Measurements from ENCODE around the gene ZFAND6. TPM values are rescaled to one million over a fixed set of nuclear protein-coding genes. Genes with fewer than 3 reads are reported as not detected.
"Not testable (repeated sequence)": the region's sequence is repeated elsewhere in the genome, so short reads cannot be mapped to it uniquely, and the experiment has no call there.

The ZFAND6 gene
- total RNA-seq (2014; rRNA removed; shearing (Covaris generic)), result 177 and 184 TPM in 2 replicates

DNA sequence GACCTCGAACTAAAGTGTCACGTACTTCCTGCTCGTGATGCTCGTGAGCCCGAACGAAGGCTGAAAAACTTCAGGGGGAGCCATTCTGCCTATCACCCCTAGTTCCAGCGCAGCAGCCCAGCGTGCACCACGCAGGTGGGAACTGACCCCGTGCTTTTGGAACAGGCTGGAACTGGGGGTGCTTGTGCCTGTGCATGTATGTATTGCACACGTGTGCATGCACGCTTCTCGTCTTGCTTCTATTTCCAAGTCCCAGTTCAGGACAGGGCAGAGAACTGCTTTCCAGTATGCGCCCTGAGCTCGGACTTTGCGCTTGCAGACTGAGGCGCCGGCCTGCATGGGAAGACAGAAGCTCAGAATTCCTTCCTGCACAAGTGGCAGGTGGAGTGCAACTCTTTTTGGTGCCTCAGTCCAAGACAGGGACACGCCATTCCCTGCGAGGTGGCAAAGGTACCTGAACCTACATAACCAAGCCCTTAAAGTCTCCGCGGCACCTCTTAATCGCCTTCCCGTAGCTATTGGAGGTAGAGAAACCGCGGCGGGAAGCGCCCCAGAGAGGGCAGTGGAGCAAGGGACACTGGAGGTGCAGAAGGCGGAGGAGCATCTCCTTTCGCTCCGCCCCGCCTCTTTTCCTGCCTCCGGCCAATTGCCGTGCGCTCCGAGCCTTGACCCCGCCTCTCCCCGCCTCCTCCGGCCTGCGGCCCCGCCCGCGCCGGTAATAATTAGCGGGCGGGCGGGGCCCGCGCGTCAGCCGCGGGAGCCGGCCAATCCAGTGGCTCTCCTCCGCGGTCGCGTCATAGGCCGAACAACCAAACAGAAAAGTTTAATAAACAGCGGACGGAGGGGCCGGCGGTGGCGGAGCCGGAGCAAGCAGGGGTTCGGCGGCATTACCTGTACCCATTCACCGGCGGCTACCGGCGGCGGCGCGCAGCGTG is at the start of gene ZFAND6:
Gene ZFAND6, plus strand, starts transcription at position 826 of the 935 bp plus-strand sequence. CDS start 60,669 bp downstream, outside the sequence.
- peak; percentile 91 for DNase-seq (ENCODE audit: low read depth)

DNA sequence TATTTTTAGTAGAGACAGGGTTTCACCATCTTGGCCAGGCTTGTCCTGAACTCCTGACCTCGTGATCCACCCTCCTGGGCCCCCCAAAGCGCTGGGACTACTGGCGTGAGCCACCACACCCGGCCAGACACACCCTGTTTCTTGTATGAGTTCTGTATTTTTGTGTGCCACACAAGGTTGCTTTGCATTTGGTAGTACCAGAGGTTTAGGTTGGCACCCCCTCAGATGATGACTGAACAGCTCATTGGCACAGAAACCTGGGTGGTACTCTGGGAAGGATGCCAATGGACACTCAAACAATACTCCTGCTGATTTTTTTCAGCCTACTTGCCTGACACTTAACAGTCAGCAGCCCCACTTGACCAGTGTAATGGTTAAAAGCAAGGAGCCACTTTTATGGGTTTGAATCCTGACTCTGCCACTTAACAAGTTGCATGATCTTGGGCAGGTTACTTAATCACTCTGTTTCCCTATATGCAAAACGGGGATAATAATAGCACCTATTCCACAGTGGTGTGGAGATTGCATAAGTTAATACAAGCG is 49.3 kb upstream of the ZFAND6 start:
- peak; percentile 75 for DNase-seq (ENCODE audit: low read depth)

DNA sequence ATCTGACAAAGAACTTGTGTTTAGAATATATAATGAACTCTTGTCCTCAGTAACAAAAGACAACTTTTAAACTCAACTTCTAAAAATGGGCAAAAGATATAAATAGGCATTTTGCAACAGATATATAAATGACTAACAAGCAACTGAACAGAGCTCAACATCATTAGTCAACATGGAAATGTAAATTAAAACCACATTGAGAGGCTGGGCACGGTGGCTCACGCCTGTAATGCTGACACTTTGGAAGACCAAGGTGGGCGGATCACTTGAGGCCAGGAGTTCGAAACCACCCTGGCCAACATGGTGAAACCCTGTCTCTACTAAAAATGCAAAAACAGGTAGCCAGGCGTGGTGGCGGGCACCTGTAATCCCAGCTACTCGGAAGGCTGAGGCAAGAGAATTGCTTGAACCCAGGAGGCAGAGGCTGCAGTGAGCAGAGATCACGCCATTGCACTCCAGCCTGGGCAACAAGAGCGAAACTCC is 48.4 kb upstream of the ZFAND6 start:
- peak; percentile 82 for DNase-seq (ENCODE audit: low read depth)

DNA sequence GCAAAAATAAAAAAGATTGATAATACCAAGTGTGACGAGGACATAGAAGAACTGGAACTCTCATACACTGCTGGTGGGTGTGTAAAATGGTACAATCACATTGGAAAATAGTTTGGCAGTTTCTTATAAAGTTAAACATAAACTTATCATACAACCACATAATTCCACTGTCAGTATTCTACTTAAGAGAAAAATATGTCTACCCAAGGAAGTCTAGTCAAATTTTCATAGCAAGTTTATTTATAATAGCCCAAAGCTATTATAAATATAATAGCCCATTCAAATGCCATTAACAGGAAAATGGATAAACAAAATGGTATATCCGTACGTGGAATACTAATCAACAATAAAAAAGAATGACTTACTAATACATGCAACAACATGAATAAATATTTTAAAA is 47.9 kb upstream of the ZFAND6 start:
- DNase-seq (ENCODE audit: low read depth), result no peak

DNA sequence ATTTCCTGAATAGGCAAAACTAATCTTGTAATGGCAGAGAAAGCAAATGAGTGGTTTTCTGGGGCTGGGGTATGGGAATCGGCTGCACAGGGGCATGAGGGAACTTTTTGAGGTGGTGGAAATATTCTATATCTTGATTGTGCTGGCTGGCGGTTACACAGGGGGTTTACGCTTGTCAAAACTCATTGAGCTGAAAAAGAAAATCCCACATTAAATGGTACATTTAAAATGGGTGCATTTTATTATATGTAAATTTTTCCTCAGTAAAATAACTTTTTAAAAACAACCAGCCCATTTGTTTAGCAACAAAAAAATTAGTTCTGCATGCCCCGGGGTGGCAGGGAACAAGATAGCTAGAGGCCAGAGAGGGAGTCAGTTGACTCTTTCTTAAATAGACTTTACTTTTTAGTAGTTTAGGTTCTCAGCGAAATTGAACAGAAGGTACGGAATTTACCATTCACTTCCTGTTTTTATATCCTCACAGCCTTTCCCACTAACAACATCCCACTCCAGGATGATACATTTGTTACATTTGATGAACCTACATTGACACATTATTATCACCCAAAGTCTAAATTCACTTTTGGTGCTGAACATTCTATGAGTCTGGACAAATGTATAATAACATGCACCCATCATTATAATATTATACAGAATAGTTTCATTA is 47.3 kb upstream of the ZFAND6 start:
- DNase-seq (ENCODE audit: low read depth), result no peak

DNA sequence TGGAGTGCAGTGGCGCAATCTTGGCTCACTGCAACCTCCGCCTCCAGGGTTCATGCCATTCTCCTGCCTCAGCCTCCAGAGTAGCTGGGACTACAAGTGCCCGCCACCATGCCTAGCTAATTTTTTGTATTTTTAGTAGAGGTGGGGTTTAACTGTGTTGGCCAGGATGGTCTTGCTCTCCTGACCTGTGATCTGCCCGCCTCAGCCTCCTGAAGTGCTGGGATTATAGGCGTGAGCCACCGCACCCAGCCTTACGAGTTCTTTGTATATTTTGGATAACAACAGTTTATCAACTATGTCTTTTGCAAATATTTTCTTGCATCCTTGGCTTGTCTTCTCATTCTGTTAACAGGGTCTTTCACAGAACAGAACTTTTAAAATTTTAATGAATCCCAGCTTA is 45.3 kb upstream of the ZFAND6 start:
- DNase-seq (ENCODE audit: low read depth), result not testable (repeated sequence)

DNA sequence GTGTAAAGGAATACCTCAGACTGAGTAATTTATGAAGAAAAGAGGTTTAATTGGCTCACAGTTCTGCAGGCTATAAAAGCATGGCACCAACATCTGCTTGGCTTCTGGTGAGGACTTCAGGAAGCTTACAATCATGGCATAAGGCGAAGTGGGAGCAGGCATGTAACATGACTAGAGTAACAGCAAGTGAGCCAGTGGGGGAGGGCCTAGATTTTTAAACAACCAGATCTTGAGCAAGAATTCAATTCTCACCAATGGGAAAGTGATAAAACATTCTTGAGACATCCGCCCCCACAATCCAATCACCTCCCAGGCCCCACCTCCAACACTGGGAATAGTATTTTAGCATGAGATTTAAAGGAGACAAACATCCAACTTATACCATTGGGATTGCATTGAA is 44.3 kb upstream of the ZFAND6 start:
- DNase-seq (ENCODE audit: low read depth), result no peak

DNA sequence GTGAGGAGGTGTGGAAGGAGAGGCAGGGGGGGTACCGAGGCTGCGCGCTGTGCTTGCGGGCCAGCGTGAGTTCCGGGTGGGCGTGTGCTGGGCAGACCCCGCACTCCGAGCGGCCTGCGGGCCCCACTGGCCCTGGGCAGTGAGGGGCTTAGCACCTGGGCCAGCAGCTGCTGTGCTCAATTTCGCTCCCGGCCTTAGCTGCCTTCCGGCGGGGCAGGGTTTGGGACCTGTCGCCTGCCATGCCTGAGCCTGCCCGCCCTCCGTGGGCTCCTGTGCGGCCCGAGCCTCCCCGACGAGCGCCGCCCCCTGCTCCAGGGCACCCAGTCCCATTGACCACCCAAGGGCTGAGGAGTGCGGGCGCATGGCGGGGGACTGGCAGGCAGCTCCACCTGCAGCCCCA is 43.0 kb upstream of the ZFAND6 start:
- not testable (repeated sequence) for DNase-seq (ENCODE audit: low read depth)

DNA sequence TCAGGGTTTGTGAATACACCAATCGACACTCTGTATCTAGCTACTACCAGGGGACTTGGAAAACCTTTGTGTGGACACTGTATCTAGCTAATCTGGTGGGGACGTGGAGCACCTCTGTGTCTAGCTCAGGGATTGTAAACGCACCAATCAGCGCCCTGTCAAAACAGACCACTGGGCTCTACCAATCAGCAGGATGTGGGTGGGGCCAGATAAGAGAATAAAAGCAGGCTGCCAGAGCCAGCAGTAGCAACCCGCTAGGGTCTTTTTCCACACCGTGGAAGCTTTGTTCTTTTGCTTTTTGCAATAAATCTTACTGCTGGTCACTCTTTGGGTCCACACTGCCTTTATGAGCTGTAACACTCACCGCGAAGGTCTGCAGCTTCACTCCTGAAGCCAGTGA is 42.3 kb upstream of the ZFAND6 start:
- DNase-seq (ENCODE audit: low read depth), result not testable (repeated sequence)

DNA sequence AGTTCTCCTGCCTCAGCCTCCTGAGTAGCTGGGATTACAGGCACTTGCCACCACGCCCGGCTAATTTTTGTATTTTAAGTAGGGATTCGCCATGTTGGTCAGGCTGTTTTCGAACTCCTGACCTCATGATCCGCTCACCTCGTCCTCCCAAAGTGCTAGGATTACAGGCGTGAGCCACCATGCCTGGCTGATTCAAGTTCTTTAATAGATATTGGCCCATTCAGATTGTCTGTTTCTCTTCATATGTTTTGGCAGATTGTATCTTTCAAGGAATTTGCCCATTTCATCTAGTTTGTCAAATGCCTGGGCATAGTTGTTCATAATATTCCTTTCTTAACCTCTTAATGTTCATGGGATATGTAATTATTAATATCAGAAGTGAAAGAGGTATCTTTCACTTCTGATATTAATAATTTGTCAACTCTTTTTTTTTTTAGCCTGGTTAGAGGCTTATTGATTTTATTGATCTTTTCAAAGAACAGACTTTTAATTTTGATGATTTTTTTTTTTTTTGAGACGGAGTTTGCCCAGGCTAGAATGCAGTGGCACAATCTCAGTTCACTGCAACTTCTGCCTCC is 40.2 kb upstream of the ZFAND6 start:
- no peak for DNase-seq (ENCODE audit: low read depth)

DNA sequence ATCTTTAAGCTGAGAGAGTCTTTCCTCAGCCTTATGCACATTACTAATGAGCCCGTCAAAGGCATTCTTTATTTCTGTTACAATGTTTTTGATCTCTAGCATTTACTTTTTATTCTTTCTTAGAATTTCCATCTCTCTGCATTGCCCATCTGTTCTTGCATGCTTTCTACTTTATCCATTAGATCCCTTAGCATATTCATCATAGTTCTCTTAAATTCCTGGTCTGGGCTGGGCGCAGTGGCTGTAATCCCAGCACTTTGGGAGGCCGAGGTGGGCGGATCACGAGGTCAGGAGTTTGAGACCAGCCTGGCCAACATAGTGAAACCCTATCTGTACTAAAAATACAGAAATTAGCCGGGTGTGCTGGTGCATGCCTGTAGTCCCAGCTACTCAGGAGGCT is 39.3 kb upstream of the ZFAND6 start:
- DNase-seq (ENCODE audit: low read depth), result not testable (repeated sequence)

DNA sequence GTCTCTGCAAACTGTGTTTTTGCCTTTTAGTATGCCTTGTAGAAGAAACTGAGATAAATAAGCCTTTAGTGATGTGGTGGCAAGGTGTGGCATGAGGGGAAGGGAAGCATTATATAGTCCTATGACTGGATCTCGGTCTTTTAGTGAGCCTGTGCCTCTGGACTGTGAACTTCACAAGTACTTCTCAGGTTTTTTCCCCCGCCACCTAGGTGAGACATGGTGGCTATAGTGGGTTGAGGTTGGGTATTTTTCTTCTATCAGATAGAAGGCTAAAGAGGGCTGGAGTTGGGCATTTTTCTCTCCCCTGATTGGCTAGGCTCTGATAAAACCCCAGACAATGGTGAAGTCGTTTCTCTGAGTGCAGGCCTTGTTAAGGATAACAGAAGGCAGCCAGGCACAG is 38.7 kb upstream of the ZFAND6 start:
- no peak for DNase-seq (ENCODE audit: low read depth)

DNA sequence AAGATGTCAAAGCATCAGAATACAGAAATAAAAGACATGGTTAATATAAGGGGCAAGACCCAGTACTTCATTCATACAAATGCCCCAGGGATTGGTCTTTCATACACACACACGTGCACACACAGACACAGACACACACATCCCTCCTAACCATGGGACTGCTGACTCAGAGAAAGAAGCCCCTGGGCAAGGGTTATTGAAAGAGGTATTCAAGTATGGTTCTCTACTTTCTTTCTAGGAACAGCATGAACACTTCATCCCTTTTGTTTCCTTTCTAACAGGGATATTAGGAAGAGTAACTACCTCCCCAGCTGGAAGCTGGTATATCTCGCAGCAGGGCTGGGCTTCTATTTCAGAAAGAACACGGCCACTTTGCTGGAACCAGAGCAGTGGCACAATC is 33.2 kb upstream of the ZFAND6 start:
- no peak for DNase-seq (ENCODE audit: low read depth)

DNA sequence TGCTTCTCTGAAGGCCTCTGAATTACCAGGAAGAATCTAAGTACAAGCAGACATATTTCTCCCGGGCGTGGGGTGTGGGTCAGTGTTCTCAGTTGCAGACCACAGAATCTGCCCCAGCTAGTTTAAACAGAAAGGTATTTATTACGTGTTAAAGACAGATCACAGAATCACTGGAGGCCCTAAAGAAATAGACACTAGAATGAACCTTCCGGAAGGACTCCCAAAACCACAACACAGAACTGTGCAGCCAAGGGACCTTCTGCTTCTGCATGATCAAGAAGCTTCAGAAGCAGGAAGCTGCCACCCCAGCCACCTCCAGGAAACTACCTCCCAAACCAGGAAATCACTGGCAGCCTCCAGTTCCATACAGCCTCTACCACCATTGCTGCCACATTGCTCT is 32.7 kb upstream of the ZFAND6 start:
- no peak for DNase-seq (ENCODE audit: low read depth)

DNA sequence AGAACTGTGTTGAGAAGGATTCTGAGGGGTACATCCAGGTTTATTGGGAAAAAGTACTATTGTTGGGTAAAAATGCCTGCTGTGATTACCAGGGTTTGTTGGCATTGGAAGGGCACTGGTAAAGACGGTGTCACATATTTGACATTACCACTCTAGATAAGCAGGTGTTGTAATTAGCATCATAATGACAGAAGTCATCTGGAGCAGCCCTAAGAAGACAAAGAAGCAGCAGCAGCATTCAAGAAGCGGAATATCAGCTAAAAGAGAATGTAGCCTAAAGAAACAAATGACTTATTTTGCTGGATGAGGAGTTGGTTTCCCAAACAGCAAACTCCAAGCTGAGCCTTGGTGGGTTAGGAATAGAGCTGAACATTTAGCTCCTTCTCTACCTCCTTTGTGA is 30.5 kb upstream of the ZFAND6 start:
- DNase-seq (ENCODE audit: low read depth), result no peak

DNA sequence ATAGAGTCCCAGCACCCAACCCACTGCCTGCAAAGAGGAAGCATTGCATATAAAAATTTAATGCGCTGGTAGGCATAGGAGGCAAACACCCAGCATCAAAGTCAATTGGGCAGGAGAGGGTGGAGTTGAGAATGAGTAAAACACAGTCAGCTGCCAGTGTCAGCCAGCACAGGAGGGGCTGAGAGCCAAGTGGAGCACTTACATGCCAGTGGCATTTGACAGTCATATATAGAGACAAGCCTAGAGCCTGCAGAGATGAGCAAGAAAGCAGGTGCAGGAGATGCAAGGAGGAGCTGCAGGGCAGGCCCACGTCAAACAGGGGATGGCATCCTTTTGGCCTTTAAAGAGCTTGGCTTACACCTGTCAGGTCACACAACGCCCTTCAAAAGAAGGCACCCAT is 27.6 kb upstream of the ZFAND6 start:
- peak; percentile 31 for DNase-seq (ENCODE audit: low read depth)

DNA sequence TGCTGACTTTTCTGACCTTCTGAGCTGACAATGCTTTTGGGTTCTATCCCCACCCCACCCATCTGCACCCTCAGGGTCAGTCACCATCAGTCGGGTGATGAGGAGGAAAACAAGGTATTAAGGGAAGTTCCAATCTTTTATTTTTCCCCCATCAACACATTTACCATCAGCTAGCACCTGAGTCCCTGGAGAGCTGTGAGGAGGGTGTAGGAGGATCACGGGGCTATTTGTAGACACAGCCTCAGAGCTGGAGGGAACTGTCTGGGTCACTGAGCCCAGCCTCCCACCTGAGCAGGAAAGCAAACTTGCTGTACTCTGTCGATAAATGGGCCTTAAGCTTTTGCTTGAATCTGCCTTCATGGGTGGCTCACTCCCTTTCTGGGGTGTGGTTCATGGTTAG is 24.8 kb upstream of the ZFAND6 start:
- no peak for DNase-seq (ENCODE audit: low read depth)

DNA sequence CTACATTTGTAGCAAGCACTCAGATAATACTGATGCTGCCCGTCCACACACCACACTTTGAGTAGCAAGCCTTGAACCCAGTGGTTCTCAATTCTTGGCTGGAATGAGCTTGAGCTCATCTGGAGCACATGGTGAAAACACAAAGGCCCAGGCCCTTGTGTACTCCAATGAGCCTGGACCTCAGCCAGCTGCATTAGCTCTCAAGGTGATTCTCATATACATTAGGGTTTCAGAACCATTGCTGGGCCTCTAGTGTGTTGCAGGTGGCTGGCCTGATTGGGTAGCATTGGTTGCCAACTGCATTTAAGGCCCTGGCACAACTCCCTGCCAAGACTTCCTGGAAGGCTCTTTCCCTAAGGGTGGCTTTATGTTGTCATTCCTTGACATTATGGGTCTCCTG is 23.4 kb upstream of the ZFAND6 start:
- DNase-seq (ENCODE audit: low read depth), result no peak

DNA sequence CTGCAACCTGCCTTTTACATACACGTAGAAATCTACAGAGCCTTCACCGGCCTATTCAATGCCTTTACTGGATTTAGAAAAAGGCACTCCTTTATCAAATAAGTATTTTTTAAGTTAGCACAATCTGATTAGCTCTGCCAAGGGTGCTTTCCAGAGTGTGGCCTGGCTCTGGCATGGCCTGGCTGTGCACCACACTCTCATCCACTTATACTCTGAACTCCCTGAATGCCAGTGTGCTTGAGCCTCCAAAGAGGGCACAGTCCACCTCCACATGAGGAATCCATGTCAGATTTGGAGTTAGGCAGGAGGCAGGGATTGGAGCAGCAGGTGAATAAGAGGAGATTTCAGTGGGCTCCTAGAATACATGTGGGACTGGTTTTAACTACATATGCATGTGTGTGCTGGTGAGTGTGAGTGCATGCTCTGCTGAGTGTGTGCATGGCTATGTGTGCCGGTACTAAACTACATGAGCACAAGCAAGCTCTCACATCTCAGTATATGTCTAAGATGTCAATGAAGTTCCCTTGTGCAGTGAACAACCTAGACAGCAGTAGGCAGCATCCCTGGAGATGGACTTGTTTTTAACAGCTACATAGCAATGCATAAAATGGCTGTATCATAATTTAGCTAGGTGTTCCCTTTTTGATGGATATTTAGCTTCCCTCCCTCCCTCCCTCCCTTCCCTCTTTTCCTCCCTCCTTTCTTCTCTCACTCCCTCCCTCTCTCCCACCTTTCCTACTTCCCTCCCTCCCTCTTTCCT is 17.8 kb upstream of the ZFAND6 start:
- DNase-seq (ENCODE audit: low read depth), result no peak

DNA sequence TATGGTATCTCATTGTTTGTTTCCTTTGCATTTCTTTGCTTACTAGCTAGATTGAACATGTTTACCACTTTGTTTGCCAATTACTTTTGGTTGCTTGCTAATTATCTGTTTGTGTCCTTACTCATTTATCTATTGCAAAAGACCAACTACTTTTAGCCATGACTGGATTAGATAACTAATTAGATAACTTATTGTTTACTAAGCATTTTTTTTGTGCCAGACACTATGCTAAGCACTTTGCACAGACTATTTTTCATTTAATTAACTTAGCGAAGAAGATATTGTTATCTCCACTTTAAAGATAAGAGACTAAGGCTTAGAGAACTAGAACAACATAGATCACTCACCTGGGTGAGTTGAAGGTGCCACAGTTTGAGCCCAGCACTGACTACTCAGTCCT is 16.9 kb upstream of the ZFAND6 start:
- DNase-seq (ENCODE audit: low read depth), result no peak

DNA sequence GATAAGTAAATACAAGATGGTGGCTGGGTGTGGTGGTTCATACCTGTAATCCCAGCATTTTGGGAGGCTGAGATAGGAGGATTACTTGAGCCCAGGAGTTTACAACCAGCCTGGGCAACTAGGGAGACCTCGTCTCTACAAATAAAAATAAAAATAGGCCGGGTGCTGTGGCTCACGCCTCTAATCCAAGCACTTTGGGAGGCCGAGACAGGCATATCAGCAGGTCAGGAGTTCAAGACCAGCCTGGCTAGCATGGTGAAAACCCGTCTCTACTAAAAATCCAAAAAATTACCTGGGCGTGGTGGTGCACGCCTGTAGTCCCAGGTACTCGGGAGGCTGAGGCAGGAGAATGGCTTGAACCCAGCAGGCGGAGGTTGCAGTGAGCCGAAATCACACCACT is 14.3 kb upstream of the ZFAND6 start:
- DNase-seq (ENCODE audit: low read depth), result not testable (repeated sequence)

DNA sequence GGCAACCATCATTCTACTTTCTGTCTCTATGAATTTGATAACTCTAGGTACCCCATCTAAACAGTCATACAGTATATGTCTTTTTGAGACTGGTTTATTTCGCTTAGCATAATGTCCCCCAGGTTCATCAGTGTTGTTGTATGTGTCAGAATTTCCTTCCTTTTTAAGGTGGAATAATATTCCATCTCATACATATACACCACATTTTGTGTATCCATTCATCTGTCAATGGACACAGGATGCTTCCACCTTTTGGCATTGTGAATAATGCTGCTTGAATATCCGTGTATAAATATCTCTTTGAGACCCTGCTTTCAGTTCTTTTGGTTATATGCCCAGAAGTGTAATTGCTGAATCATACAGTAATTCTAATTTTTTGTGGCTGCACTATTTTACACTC is 10.4 kb upstream of the ZFAND6 start:
- DNase-seq (ENCODE audit: low read depth), result no peak
